GM19240 (cell line): ENCODE results near the gene CHCHD3.
"Not testable (repeated sequence)": the region's sequence is repeated elsewhere in the genome, so short reads cannot be mapped to it uniquely, and the experiment has no call there.

Source experiments
- DNase-seq: peaks from one replicate; pipeline ENCODE4 v3.0.0; 2011; ENCODE audit warnings: low spot score; ENCODE audit not compliant: insufficient read length

CHCHD3 gene

GRCh38 chr7:132956556-132956955 is 125.3 kb downstream of the CHCHD3 start:
- no peak for DNase-seq

GRCh38 chr7:132953468-132953867 is 128.4 kb downstream of the CHCHD3 start:
- DNase-seq, result no peak

GRCh38 chr7:132950725-132951124 is 131.2 kb downstream of the CHCHD3 start:
- no peak for DNase-seq

GRCh38 chr7:132947011-132947410 is 134.9 kb downstream of the CHCHD3 start:
- no peak for DNase-seq

- DNase-seq, result no peak
These were observed 137.1 kb downstream of the CHCHD3 start for GRCh38 chr7:132944774-132945173.

- DNase-seq, result no peak
These were observed 138.2 kb downstream of the CHCHD3 start for GRCh38 chr7:132943645-132944044.

- DNase-seq, result no peak
These were observed 139.2 kb downstream of the CHCHD3 start for GRCh38 chr7:132942701-132943100.

- DNase-seq, result no peak
These were observed 140.0 kb downstream of the CHCHD3 start for GRCh38 chr7:132941905-132942304.

GRCh38 chr7:132941428-132941827 is 140.5 kb downstream of the CHCHD3 start:
- no peak for DNase-seq

GRCh38 chr7:132940084-132940483 is 141.8 kb downstream of the CHCHD3 start:
- DNase-seq, result no peak

- no peak for DNase-seq
These were observed 142.4 kb downstream of the CHCHD3 start for GRCh38 chr7:132939495-132939894.

- no peak for DNase-seq
These were observed 144.6 kb downstream of the CHCHD3 start for GRCh38 chr7:132937286-132937685.

- no peak for DNase-seq
These were observed 146.3 kb downstream of the CHCHD3 start for GRCh38 chr7:132935608-132936007.

GRCh38 chr7:132934017-132934416 is 147.9 kb downstream of the CHCHD3 start:
- DNase-seq, result no peak

- no peak for DNase-seq
These were observed 148.8 kb downstream of the CHCHD3 start for GRCh38 chr7:132933072-132933458.

GRCh38 chr7:132932296-132933071 is 149.4 kb downstream of the CHCHD3 start:
- no peak for DNase-seq

GRCh38 chr7:132930881-132931280 is 151.0 kb downstream of the CHCHD3 start:
- DNase-seq, result no peak

GRCh38 chr7:132929944-132930343 is 151.9 kb downstream of the CHCHD3 start:
- not testable (repeated sequence) for DNase-seq

GRCh38 chr7:132919771-132920170 is 162.1 kb downstream of the CHCHD3 start:
- no peak for DNase-seq

GRCh38 chr7:132915647-132916046 is 166.2 kb downstream of the CHCHD3 start:
- no peak for DNase-seq

- DNase-seq, result no peak
These were observed 171.2 kb downstream of the CHCHD3 start for GRCh38 chr7:132910657-132911056.

GRCh38 chr7:132907380-132907940 is 174.4 kb downstream of the CHCHD3 start:
- DNase-seq, result no peak

GRCh38 chr7:132906193-132906835 is 175.6 kb downstream of the CHCHD3 start:
- DNase-seq, result no peak
